H1 (cell line): ENCODE measurements around the gene BAIAP2. TPM values are rescaled to one million over a fixed set of nuclear protein-coding genes. Genes with fewer than 3 reads are reported as not detected.

Source experiments
- CTCF ChIA-PET: fragments of 300-600 bp; sonication (Branson Sonifier 250); formaldehyde crosslinking; loops from one replicate; lab custom pipeline; 2021; ENCODE audit not compliant: partially characterized antibody; lab: Charles Lee
- POLR2A ChIA-PET: fragments of 300-600 bp; sonication (Branson Sonifier 250); formaldehyde crosslinking; loops from one replicate; lab custom pipeline; 2021; ENCODE audit warnings: inconsistent platforms; ENCODE audit not compliant: partially characterized antibody; lab: Charles Lee
- DNase-seq, 2 experiments: peaks; one replicate each; pipeline versions ENCODE4 v3.0.0 to v3.0.0-alpha.2; 2010 to 2022; ENCODE audit warnings: low spot score in 2 of 2, low read depth in 1 of 2, mixed read lengths in 1 of 2
- FAIRE-seq: peaks from 2 replicates; lab custom pipeline; 2011; peaks lifted over from hg19 to GRCh38; lab: Jason Lieb, UNC
- H2AFZ ChIP-seq: 2 replicates; pipeline ENCODE4 v1.8.1; 2012; ENCODE audit warnings: low read length, inconsistent platforms
- H2AK5ac ChIP-seq: 2 replicates; pipeline ENCODE4 v1.6.1; 2013; ENCODE audit warnings: low read depth, low read length
- H2BK120ac ChIP-seq: replicated peaks from 2 replicates; pipeline ENCODE3; 2013; ENCODE audit warnings: low read depth, low read length, inconsistent platforms
- H2BK12ac ChIP-seq: 2 replicates; pipeline ENCODE4 v1.6.1; 2013; ENCODE audit warnings: low read depth, low read length
- H2BK15ac ChIP-seq: 2 replicates; pipeline ENCODE4 v1.6.1; 2013; ENCODE audit warnings: low read length
- H2BK20ac ChIP-seq: 2 replicates; pipeline ENCODE4 v1.6.1; 2013; ENCODE audit warnings: low read length
- H2BK5ac ChIP-seq: 2 replicates; pipeline ENCODE4 v1.6.1; 2013; ENCODE audit warnings: low read depth, low read length
- H3K14ac ChIP-seq: 2 replicates; pipeline ENCODE4 v1.6.1; 2013; ENCODE audit warnings: inconsistent platforms; ENCODE audit not compliant: insufficient read length
- H3K18ac ChIP-seq: 2 replicates; pipeline ENCODE4 v1.6.1; 2013; ENCODE audit warnings: low read length; ENCODE audit errors: extremely low read depth
- H3K23ac ChIP-seq: 2 replicates; pipeline ENCODE4 v1.6.1; 2013; ENCODE audit warnings: inconsistent platforms; ENCODE audit not compliant: insufficient read length
- H3K23me2 ChIP-seq: 2 replicates; pipeline ENCODE4 v1.6.1; 2013; ENCODE audit warnings: low read depth, low read length
- H3K27ac ChIP-seq: 2 replicates; pipeline ENCODE4 v1.6.1; 2011; ENCODE audit warnings: low read depth, low read length, inconsistent platforms
- H3K27me3 ChIP-seq, 4 experiments: replicated peaks in 1 of 4; 1 replicate in 1 of 4; 2 replicates in 3 of 4; pipeline versions ENCODE4 v1.6.1 to v1.8.1; 2011 to 2013; ENCODE audit warnings: low read length in 3 of 4, mild to moderate bottlenecking in 3 of 4, inconsistent platforms in 2 of 4, mixed read lengths in 2 of 4, moderate library complexity in 1 of 4; ENCODE audit not compliant: control insufficient read depth in 3 of 4, insufficient read depth in 3 of 4; ENCODE audit errors: extremely low read depth in 1 of 4
- H3K36me3 ChIP-seq, 4 experiments: 2 replicates each; pipeline versions ENCODE4 v1.6.1 to v1.8.1; 2011 to 2013; ENCODE audit warnings: mild to moderate bottlenecking in 4 of 4, low read length in 3 of 4, moderate library complexity in 2 of 4, control low read depth in 1 of 4, inconsistent platforms in 1 of 4; ENCODE audit not compliant: insufficient read depth in 4 of 4, control insufficient read depth in 2 of 4
- H3K4ac ChIP-seq: replicated peaks from 2 replicates; pipeline ENCODE3; 2013; ENCODE audit warnings: low read length, low read depth, mixed read lengths, inconsistent platforms; ENCODE audit not compliant: insufficient read length
- H3K4me1 ChIP-seq, 4 experiments: replicated peaks in 1 of 4; 1 replicate in 1 of 4; 2 replicates in 3 of 4; pipeline versions ENCODE4 v1.6.1 to v1.8.1; 2011 to 2013; ENCODE audit warnings: low read length in 3 of 4, inconsistent platforms in 2 of 4, mixed read lengths in 1 of 4; ENCODE audit not compliant: insufficient read depth in 4 of 4, control insufficient read depth in 3 of 4
- H3K4me2 ChIP-seq, 2 experiments: 2 replicates each; pipeline versions ENCODE4 v1.6.1 to v1.8.1; 2011 to 2013; ENCODE audit warnings: low read depth in 2 of 2, low read length in 2 of 2, control low read depth in 1 of 2, inconsistent platforms in 1 of 2, mild to moderate bottlenecking in 1 of 2; ENCODE audit not compliant: insufficient read depth in 1 of 2
- H3K4me3 ChIP-seq, 4 experiments: fragments of 200-600, 300-600 bp in 1 of 4; sonication (generic), shearing (Covaris generic), sonication (Bioruptor Twin) in 1 of 4; 2 replicates each; pipeline versions ENCODE4 v1.5.1 to v1.8.1; 2011 to 2016; ENCODE audit warnings: low read length in 4 of 4, low read depth in 3 of 4, control low read depth in 2 of 4, inconsistent platforms in 2 of 4, mild to moderate bottlenecking in 2 of 4, mixed read lengths in 1 of 4, moderate library complexity in 1 of 4; ENCODE audit not compliant: insufficient read depth in 2 of 4; ENCODE audit errors: extremely low read depth in 1 of 4
- H3K56ac ChIP-seq: replicated peaks from 2 replicates; pipeline ENCODE3; 2013; ENCODE audit warnings: low read depth, mild to moderate bottlenecking, mixed read lengths, low read length, inconsistent platforms; ENCODE audit not compliant: insufficient read length
- H3K79me1 ChIP-seq: 2 replicates; pipeline ENCODE4 v1.6.1; 2013; ENCODE audit warnings: low read depth, low read length, control low read depth
- H3K79me2 ChIP-seq, 2 experiments: 2 replicates each; pipeline versions ENCODE4 v1.6.1 to v1.8.1; 2012 to 2013; ENCODE audit warnings: low read length in 2 of 2, mild to moderate bottlenecking in 2 of 2, inconsistent platforms in 1 of 2; ENCODE audit not compliant: insufficient read depth in 2 of 2, control insufficient read depth in 1 of 2
- H3K9ac ChIP-seq, 4 experiments: replicated peaks in 1 of 4; 1 replicate in 1 of 4; 2 replicates in 3 of 4; pipeline versions ENCODE4 v1.6.1 to v1.8.1; 2011 to 2013; ENCODE audit warnings: low read depth in 3 of 4, low read length in 3 of 4, control low read depth in 2 of 4, mild to moderate bottlenecking in 2 of 4, moderate library complexity in 2 of 4, inconsistent platforms in 1 of 4; ENCODE audit errors: extremely low read depth in 1 of 4
- H3K9me3 ChIP-seq, 2 experiments: 2 replicates each; pipeline versions ENCODE4 v1.6.1 to v1.8.1; 2012 to 2013; ENCODE audit warnings: mild to moderate bottlenecking in 2 of 2, moderate library complexity in 2 of 2, control low read depth in 1 of 2, inconsistent platforms in 1 of 2, low read depth in 1 of 2, low read length in 1 of 2, mixed read lengths in 1 of 2; ENCODE audit not compliant: insufficient read depth in 2 of 2
- H4K20me1 ChIP-seq, 2 experiments: replicated peaks in 1 of 2; 2 replicates each; pipeline versions ENCODE3 to v1.8.1; 2011 to 2013; ENCODE audit warnings: inconsistent platforms in 2 of 2, low read length in 2 of 2, mild to moderate bottlenecking in 1 of 2; ENCODE audit not compliant: insufficient read depth in 2 of 2, control insufficient read depth in 1 of 2
- H4K5ac ChIP-seq: 2 replicates; pipeline ENCODE4 v1.6.1; 2013; ENCODE audit warnings: low read length, low read depth, mixed read lengths, inconsistent platforms; ENCODE audit not compliant: insufficient read length
- H4K8ac ChIP-seq: 2 replicates; pipeline ENCODE4 v1.8.0; 2013; ENCODE audit warnings: mild to moderate bottlenecking, moderate library complexity, low read length, inconsistent platforms; ENCODE audit not compliant: insufficient read depth; ENCODE audit errors: extremely low read depth
- H4K91ac ChIP-seq: replicated peaks from 2 replicates; pipeline ENCODE3; 2013; ENCODE audit warnings: low read length, mixed read lengths, inconsistent platforms; ENCODE audit not compliant: insufficient read length
- ATF3 ChIP-seq: IDR thresholded peaks from 2 replicates; pipeline ENCODE4 v1.6.1; 2011; ENCODE audit warnings: low read depth, mild to moderate bottlenecking, low read length; ENCODE audit not compliant: insufficient read depth
- BCL11A ChIP-seq, 2 experiments: IDR thresholded peaks; one replicate each; pipeline ENCODE4 v1.6.1; 2011; ENCODE audit warnings: low read depth in 2 of 2, low read length in 2 of 2, mild to moderate bottlenecking in 2 of 2
- CHD2 ChIP-seq: IDR thresholded peaks from 2 replicates; pipeline ENCODE4 v1.6.1; 2012; ENCODE audit warnings: low read length, improper control_type of control experiment
- HDAC2 ChIP-seq, 2 experiments: fragments of 300-600 bp in 1 of 2; sonication (generic) in 1 of 2; IDR thresholded peaks; 2 replicates each; pipeline ENCODE4 v1.6.1; 2011 to 2012; ENCODE audit warnings: low read depth in 2 of 2, low read length in 2 of 2, mild to moderate bottlenecking in 2 of 2, moderate library complexity in 2 of 2, borderline replicate concordance in 1 of 2, inconsistent platforms in 1 of 2
- JUN ChIP-seq: IDR thresholded peaks from 2 replicates; pipeline ENCODE4 v1.6.1; 2011; ENCODE audit warnings: low read depth, mild to moderate bottlenecking, improper control_type of control experiment, low read length
- NANOG ChIP-seq: IDR thresholded peaks from 2 replicates; pipeline ENCODE4 v1.6.1; 2011; ENCODE audit warnings: low read length, low read depth, mild to moderate bottlenecking, inconsistent platforms; ENCODE audit not compliant: insufficient read depth, poor library complexity, severe bottlenecking
- PHF8 ChIP-seq: fragments of 200-600 bp; sonication (generic); conservative IDR thresholded peaks from 2 replicates; pipeline ENCODE4 v1.7.1; 2012; ENCODE audit warnings: low read depth, mild to moderate bottlenecking, inconsistent platforms, low read length, moderate library complexity
- RAD21 ChIP-seq, 2 experiments: IDR thresholded peaks in 1 of 2; conservative IDR thresholded peaks in 1 of 2; 2 replicates each; pipeline ENCODE4 v1.6.1; 2011; ENCODE audit warnings: low read depth in 2 of 2, low read length in 2 of 2, improper control_type of control experiment in 1 of 2, inconsistent platforms in 1 of 2, mild to moderate bottlenecking in 1 of 2, moderate library complexity in 1 of 2
- RNF2 ChIP-seq: fragments of 200-900, 300-1000 bp; sonication (generic); IDR thresholded peaks from 2 replicates; pipeline ENCODE4 v1.7.1; 2016; ENCODE audit warnings: borderline replicate concordance, low read depth, mild to moderate bottlenecking, antibody characterized with exemption, low read length; ENCODE audit not compliant: poor library complexity, severe bottlenecking; ENCODE audit errors: missing control alignments
- SRF ChIP-seq: IDR thresholded peaks from 2 replicates; pipeline ENCODE4 v1.6.1; 2011; ENCODE audit warnings: mild to moderate bottlenecking, low read depth, low read length, moderate library complexity
- TBP ChIP-seq: IDR thresholded peaks from 2 replicates; pipeline ENCODE4 v1.6.1; 2011; ENCODE audit warnings: low read depth, low read length, improper control_type of control experiment
- ZNF274 ChIP-seq: IDR thresholded peaks from 2 replicates; pipeline ENCODE4 v1.7.0; 2012; ENCODE audit warnings: low read length, borderline replicate concordance; ENCODE audit errors: extremely low read depth
- WGBS, 2 experiments: shearing (Covaris generic) in 1 of 2; methylation state at CpG; one replicate each; pipeline versions ENCODE4 v1.1.6 to v1.1.7; 2013 to 2015; ENCODE audit warnings: low lambda C conversion rate in 2 of 2, mixed read lengths in 2 of 2, inconsistent platforms in 1 of 2, low coverage in 1 of 2, missing lambda C conversion rate in 1 of 2; ENCODE audit not compliant: insufficient replicate concordance in 2 of 2, insufficient coverage in 1 of 2, insufficient read length in 1 of 2; ENCODE audit errors: extremely low coverage in 1 of 2, missing lambda C conversion rate in 1 of 2; 5-methylcytosine and 5-hydroxymethylcytosine counted together
- polyA plus RNA-seq, 7 experiments: library from polyadenylated mRNA; depleted of rRNA in 3 of 7; stranded (reverse) in 5 of 7; unstranded in 2 of 7; fragments of >200 nt in 5 of 7; fragments of 200-250 nt in 2 of 7; gene quantifications; 1 replicate in 5 of 7; 2 replicates in 1 of 7; 4 replicates in 1 of 7; pipeline versions ENCODE4 v1.2.1 to v1.2.3, GENCODE V29; 2011 to 2013; ENCODE audit warnings: missing spikeins in 2 of 7, mixed read lengths in 2 of 7
- total RNA-seq: library from RNA; stranded (reverse); fragmentation: NEBNext Ultra II Directional; extraction: Animal tissue kit (Norgen Biotek cat#: 25700); gene quantifications from 2 replicates; pipeline ENCODE4 v1.2.1, GENCODE V29; 2021

Gene BAIAP2
- total and polyA plus RNA-seq, 2 of the 8 experiments (the other 6 are each of a cell fraction or from before 2014, with no cell fraction given), result 10.0 to 22.8 TPM

GRCh38 chr17:81069135-81069645 is 34.2 kb downstream of the BAIAP2 start:
- no peak overlapping the region for H2AFZ ChIP-seq
- no peak overlapping the region for H2BK15ac ChIP-seq
- peaks cover 2 to 4% of the 10 kb centered on the region in 2 experiments for H4K20me1 ChIP-seq
- H4K5ac ChIP-seq, result no peak overlapping the region
- H3K23me2 ChIP-seq, result no peaks in the 10 kb centered on the region
- ChIA-PET POLR2A (no interaction called here), CTCF (interaction anchor here (1.0 to 1.9 kb wide), 2 partner anchors 11 to 14 kb away, joined by 4 to 8 read pairs; no protein-coding TSS in a partner anchor)
- no peaks in the 10 kb centered on the region for H3K79me2 ChIP-seq
- no peak for DNase-seq
- FAIRE-seq, result no peak
- no peaks in the 10 kb centered on the region for H3K9me3 ChIP-seq
- H3K18ac ChIP-seq, result no peak overlapping the region
- no peaks in the 10 kb centered on the region; a peak in 1 of 8 replicates for H3K36me3 ChIP-seq
- H2BK5ac ChIP-seq, result no peak overlapping the region
- H4K8ac ChIP-seq, result peak overlapping the region; percentile 68; the same call in 1 of the 2 replicates
- H3K4ac ChIP-seq, result no peak overlapping the region
- no peak overlapping the region for H3K9ac ChIP-seq
- H4K91ac ChIP-seq, result no peak overlapping the region
- H2BK20ac ChIP-seq, result no peak overlapping the region
- H2BK120ac ChIP-seq, result no peak overlapping the region
- no peak overlapping the region for H3K14ac ChIP-seq
- no peak overlapping the region for H3K27ac ChIP-seq
- no peak overlapping the region for H3K56ac ChIP-seq
- no peaks in the 10 kb centered on the region for H3K27me3 ChIP-seq
- H3K4me3 ChIP-seq, result no peak overlapping the region
- H2AK5ac ChIP-seq, result no peak overlapping the region
- H3K4me1 ChIP-seq, result peaks cover 0 to 10% (median 5%) of the 10 kb centered on the region in 4 experiments; a peak in 4 of 7 replicates
- 91% methylated on average over 19 of the region's 23 CpGs; no CpG with 5 or more reads in 1 of the 2 experiments for WGBS, 2 experiments
- H3K4me2 ChIP-seq, result no peak overlapping the region
- H2BK12ac ChIP-seq, result no peak overlapping the region
- H3K23ac ChIP-seq, result no peak overlapping the region
- H3K79me1 ChIP-seq, result peaks cover 8% of the 10 kb centered on the region; the same call in 1 of the 2 replicates
- no peak for TF ChIP-seq SRF
- no peak for TF ChIP-seq NANOG
- TF ChIP-seq RNF2, result no peak
- TF ChIP-seq PHF8, result no peak
- no peak for TF ChIP-seq ATF3
- TF ChIP-seq TBP, result no peak
- no peak for TF ChIP-seq CHD2
- TF ChIP-seq JUN, result no peak
- TF ChIP-seq RAD21 (IDR thresholded peaks at IDR 0.05 in 1 of 2, conservative IDR thresholded peaks at IDR 0.05 in 1 of 2; ENCODE audit: low read depth in 2 of 2, low read length in 2 of 2), result no peak
- TF ChIP-seq BCL11A (IDR thresholded peaks at IDR 0.05; ENCODE audit: low read depth in 2 of 2, low read length in 2 of 2), result no peak
- no peak for TF ChIP-seq HDAC2 (IDR thresholded peaks at IDR 0.05; ENCODE audit: borderline replicate concordance in 1 of 2, low read depth in 2 of 2, low read length in 2 of 2)
- TF ChIP-seq ZNF274, result no peak
